GM19025 (cell line): ENCODE results near the gene GLRX.
"Not testable (repeated sequence)": the region's sequence is repeated elsewhere in the genome, so short reads cannot be mapped to it uniquely, and the experiment has no call there.

ENCODE experiments used
- ATAC-seq: cut with Tn5 transposase; IDR thresholded peaks from one replicate; pipeline ENCODE4 v1.9.1; 2021; ENCODE audit warnings: mild to moderate bottlenecking, low read depth, moderate library complexity; ENCODE audit not compliant: unreplicated experiment

The GLRX gene

DNA sequence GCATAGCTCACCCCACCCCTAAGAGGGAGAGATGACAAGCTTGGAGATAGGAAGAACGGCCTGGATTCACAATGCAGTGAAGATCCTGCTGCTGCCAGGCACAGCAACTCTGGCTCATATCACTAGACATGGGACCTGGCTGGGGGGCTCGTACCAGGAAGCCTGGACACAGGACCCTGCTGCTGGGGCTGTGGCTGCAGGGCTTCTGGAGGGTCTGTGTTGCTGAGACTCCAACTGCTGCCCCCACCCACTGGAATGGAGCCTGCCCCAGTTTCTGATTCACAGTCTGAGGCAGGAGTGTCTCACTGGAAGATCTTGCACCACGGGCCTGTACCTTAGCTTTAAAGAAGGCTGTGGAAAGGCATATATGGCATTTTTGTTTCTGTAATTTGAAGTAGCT is 31.0 kb upstream of the GLRX start:
- no peak for ATAC-seq

DNA sequence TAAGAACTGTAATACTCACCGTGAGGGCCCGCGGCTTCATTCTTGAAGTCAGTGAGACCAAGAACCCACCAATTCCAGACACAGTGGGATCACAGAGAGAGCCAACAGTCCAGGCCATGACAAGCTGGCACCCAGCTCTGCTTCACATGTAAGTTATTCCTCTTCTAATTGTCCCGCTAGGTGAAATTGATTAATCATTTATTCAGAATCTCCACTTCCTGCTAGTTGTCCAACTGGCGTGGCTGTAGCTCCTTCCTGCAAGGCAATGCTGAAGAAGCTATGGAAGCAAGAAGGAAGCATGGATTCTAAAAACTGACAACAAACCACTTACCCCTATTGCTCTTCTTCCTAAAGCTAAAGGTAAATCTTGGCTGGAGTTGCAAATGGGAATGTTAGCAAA is 30.0 kb upstream of the GLRX start:
- ATAC-seq = no peak

DNA sequence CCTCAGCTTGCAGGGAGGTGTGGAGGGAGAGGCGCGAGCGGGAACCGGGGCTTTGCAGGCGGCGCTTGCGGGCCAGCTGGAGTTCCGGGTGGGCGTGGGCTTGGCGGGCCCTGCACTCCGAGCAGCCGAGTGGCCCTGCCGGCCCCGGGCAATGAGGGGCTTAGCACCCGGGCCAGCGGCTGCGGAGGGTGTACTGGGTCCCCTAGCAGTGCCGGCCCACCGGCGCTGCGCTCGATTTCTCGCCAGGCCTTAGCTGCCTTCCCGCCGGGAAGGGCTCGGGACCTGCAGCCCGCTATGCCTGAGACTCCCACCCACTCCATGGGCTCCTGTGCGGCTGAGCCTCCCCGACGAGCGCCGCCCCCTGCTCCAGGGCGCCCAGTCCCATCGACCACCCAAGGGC is 28.6 kb upstream of the GLRX start:
- ATAC-seq = not testable (repeated sequence)

DNA sequence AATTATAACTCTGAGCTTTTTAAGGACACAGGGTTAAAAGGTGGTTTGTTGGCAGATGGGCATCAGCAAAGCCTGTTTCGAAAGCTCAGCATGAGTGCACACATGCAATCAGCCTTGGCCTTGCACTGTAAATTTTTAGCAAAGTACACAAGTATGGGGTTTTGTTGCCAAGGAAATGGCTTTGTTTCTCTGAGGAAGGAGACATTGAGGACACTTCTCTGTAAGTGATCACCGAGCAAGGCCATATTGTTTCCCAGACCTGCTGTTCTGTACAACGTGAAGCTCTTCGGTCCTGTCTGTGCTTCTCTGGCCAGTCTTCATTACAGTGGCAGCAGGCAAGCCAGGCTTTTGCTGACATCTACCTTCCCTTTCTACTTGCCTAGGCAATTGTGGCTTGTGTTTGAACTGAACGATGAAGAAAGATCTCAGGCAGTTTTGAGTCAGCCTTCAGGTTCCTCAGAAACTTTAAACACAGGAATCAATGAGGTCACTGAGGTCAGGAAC is 27.9 kb upstream of the GLRX start:
- no peak for ATAC-seq

DNA sequence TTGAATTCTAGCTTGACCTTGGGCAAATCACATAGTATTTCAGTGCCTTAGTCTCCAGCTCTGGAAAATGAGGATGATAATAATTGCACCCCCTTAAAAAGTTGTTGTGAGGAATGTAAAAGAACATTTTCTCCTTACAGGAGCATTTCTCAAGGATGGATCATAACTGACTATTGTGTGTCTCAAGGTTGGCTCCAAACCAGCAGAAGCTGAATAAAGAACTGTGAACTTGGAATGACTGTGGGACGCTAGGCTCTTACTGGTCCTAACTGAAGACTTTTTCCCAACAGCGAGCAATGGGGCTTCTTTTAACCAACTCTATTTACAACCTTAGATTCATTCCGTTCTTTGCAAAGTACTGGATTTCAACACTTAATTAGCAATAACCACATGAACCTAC is 26.2 kb upstream of the GLRX start:
- ATAC-seq = no peak

DNA sequence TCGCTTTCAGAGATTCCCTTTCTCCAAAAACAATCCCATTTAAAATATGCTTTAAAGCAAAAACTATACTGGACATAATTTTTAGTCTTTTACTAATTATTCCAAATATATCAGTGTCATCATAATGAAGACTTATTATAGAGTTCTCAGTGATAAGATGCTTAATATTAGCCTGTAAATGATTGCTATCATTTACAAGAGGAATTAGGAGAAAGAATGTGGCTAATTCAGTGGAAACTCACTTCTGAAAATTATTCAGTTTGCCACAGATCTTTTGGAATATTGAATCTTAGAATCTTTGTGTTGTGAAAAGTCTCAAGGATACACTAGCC is 24.7 kb upstream of the GLRX start:
- ATAC-seq = no peak

DNA sequence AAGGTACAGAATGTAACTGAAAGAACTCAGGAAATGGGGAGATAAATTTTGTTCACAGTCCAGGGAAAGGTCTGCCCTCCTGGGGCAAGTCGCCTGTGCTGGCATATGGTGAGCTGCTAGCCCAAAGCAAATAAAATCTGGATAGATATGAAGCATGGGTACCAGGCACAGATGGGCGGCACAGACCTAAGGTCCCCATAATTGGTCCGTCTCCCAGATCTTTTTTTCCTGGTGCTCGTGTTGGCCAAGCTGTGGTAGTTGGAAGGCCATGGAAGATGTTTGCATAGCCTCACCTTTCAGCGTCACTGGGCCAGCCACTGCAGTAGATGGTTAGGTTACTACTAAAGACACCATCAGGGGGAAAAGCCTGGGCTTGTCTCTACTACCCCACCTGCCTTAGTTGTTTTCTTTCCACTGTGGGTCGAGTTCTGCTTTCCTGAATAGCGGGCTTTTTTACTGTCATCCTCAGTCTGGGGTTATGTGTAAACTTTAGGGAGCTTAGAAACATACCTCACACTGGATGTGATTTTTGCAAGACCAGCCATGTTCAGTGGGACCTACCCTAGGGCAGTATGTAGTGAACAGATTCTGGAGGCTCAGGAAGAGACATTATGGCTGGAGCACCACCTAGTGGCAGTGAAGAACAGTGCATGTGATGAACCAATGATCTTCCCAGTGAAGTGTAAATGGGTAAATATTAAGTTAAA is 24.2 kb upstream of the GLRX start:
- peak; percentile 53 for ATAC-seq

DNA sequence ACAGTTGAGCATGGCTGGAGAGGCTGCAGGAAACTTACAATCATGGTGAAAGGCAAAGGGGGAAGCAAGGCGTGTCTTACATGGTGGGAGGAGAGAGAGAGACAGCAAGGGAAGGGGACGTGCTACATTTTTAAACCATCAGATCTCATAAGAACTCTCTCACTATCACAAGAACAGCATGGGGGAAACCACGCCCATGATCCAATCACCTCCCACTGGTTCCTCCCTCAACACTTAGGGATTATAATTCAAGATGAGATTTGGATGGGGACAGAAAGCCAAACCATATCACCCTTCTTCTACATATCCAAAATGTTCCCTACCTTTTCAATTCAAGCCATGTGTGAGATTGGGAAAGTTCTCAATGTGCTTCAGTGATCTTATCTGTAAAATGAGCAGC is 22.9 kb upstream of the GLRX start:
- ATAC-seq = no peak

DNA sequence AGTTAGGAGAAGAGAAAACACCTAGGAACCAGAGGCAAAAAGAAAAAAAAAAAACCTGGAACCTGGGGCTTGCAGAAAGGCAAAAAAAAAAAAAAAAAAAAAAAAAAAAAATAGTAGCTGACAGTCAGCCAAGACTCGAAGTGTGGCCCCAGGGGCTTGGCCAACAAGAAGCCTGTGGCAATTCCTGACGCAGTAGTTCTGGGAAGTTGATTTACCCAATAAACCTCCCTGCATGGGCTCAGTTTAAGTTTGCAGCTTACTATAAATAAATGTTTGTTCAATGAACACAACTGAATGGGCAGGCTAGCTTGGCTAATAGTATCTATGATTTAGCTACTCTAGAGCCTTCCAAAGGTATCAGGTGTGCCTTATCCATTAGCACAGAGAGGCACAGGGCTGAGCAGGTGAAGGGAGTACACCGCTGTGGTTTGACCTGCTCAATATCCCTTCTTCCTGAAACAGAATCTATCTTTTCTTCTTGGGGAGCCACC is 21.3 kb upstream of the GLRX start:
- no peak for ATAC-seq

DNA sequence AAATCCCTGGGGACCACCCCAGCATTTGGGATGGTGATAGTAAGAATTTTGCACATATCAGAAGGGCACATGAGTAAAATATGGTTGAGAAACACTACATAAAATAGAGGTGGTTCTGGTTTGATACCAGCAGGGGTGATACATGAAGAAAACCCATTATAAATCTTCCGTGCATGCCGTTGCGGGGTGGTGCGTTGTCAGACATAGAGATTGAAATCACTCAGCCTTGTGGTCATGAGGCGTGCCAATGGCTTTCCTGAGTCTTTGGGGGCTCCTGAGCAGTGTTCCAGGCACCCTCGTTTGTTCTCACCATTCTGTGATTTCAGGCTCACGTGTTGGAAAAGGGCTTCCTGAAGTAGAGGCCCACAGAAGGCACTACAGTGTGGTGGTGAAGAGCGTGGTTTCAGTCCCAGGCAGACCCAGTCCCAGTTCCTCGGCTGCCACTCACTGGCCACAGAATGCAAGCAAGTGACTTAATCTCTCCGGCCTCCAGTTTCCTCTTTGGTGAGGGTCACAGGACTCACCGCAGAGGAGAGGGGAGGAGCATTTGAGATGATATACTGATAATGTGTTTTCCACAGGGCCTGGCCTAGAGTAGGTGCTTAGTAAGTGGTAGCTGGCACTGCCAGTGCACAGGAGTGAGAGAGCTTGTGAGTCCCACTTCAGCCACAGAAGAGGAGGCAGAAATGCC is 20.5 kb upstream of the GLRX start:
- peak; percentile 93 for ATAC-seq

DNA sequence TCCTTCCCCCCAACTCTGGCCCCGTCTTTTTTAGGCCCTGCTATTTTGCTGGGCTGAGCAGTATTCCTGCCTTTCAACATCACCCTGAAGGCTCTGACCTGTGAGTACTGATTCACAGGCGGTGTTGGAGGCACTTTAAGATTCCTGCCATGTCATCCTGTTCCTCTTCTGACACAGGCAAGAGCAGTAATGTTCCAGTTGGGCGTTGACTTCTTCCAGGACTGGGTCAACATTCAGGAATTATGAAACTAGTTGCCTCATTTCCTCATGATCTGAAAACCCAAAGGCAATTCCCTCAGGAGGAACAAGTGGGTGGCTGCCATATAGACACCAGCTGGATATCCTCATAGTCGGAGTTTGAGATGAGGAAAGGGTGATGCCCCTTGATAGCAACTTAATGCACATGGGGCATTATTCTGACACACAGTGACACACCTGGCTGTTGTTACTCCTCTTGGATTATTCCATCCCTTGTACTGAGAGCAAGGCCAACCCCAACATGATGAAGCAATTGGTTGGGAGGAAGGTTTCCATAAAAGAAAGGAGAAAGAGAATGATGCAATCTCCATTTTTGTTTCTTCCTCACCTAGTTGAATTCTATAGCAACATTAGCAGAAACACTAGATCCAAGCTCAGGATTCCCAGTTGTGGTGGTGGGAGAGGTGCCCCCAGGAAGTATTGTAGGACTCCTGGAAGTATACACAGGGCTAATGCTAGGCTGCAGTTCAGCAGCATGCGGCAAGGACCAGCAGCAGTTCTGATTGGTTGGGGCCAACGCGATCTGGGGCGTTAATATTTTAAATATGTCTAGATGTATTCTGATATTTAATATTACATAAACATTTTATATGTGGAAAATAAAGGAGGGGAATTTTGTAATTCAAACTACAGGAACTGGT is 19.6 kb upstream of the GLRX start:
- no peak for ATAC-seq

DNA sequence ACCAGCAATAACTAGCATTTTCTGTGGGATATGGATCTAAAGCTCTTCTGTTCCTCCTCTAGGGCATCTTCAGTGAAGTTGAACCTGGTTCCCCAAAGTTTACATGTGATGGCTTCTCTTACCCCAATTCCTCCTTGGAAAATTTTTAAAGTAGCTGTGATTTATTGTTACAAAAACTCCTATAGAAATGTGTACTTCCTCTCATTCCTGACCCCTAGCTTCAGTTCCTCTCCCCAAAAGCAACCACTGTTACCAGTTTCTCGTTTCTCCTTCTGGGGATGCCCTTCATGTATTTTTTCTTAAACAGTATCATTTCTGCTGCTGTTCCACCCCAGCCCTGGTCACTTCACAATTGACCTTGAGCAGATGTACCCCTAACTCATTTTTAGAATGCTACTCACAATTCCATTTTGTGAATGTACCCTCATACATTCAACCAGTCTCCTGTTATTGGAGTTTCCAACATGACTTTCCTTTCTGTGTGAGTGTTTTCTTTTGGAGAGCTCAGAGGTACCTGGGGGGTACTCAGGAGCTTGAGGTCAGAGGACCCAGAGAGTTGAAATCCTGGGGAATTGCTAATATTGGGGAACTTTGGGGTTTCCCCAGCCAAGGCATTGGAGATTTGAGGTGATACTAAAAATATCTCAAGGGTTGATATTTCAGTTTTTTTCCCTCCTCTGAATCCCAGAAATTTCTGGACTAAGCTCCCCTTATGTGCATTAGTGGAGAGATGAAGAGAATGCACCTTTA is 18.6 kb upstream of the GLRX start:
- no peak for ATAC-seq

DNA sequence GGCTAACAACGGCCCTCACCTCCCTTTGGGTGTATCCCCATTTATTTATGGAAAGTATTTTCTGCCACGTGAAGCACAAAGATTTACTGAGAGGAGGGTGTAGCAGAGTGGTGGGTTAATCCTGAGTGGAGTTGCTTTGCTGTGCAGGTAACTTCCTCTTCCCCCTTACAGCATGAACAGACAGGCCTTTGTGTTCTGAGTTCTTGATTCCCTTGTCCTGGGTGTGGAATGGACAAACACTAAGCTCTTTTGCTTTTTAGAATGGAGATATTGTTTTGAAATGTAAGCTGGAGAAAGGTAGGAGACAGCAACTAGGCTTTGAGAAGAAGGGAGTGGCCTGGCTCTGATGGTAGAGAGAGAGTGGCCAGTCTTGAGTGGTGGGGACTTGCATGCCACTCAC is 17.1 kb upstream of the GLRX start:
- no peak for ATAC-seq

DNA sequence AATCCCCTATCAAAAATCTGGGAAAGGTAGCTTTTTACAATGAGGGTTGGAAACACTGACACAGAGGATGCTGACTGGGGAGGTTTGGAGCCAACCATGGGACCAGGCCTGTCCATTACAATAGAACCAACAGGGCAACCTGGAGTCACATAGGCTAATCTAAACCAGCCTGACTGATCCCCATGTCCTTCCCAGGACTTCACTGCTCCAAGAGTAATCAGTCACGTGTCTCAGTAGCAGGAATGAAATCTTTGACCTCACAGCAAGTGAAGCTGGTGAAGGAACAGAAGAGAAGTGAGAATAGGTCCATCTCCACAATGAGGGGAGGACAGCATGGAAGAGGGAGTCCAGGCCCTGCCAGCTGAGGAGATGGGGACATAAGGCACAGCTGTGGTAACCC is 16.0 kb upstream of the GLRX start:
- ATAC-seq = no peak

DNA sequence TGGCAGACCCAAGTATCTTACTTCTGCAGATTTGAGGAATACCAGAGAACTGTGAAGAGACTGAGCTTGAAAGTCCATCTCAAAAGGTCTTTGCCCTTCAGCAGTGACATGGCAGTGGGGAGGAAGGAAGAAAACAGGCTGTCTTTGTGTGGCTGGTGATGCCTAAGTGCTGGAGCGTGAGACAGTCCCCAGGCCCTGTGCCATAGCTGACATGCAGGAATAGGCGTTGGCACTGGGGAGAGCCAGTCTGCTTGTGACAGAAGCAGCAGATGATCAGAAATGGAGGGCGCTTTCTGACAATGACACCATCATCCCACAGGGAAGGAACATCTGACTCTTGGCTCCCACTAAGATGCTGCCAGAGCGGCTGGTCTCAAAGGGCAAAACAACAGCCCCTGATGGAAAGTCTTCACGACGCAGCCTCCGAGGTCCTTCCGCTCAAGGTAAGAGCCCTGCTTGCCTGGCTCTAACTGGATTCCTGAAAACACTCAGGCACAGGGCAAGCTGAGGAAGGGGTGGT is 15.5 kb upstream of the GLRX start:
- no peak for ATAC-seq

DNA sequence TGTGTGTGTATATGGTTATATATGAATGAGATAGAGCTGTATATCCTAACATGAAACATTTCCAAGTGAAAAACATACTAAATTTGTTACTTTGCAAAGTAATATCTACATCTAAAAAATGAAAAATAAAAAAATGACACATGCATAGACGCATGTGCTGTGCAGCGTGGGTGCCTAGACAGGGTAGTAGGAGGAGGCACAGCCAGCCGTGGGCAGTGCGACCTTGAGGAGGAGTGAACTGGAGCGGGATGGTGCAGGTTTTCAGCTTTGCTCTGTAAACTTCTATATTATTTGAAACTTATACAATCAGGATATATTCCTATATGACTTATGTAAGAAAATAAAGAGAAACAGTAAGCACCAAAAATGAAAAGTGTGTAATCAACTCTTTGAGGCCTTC is 15.0 kb upstream of the GLRX start:
- ATAC-seq = no peak

DNA sequence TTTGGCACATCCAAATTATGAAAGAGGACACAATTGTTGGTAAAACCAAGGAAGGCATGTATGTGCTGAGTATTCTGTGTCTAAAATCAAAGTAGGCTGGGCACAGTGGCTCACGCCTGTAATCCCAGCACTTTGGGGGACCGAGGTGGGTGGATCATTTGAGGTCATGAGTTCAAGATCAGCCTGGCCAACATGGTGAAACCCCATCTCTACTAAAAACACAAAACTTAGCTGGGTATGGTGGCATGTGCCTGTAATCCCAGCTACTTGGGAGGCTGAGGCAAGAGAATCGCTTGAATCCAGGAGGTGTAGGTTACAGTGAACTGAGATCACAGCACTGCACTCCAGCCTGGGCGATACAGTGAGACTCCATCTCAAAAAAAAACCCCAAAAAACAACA is 14.4 kb upstream of the GLRX start:
- not testable (repeated sequence) for ATAC-seq

DNA sequence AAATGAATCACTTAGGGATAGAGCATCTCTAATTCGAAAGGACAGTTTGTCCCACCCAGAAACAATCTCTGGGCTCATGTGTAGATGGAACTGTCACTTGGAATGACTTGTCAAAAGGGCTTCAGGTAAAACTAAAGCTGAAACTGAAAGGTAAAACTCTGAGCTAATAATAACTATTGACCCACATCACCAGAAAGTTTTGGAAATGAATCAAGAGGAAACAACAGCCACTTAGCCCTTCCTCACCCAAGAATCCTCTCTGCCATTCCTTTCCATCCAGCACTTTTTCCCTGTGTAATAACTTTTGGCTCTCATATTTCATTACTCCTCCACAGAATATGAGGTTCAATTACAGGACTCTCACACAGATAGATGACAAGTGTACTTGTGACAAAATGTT is 14.0 kb upstream of the GLRX start:
- no peak for ATAC-seq

DNA sequence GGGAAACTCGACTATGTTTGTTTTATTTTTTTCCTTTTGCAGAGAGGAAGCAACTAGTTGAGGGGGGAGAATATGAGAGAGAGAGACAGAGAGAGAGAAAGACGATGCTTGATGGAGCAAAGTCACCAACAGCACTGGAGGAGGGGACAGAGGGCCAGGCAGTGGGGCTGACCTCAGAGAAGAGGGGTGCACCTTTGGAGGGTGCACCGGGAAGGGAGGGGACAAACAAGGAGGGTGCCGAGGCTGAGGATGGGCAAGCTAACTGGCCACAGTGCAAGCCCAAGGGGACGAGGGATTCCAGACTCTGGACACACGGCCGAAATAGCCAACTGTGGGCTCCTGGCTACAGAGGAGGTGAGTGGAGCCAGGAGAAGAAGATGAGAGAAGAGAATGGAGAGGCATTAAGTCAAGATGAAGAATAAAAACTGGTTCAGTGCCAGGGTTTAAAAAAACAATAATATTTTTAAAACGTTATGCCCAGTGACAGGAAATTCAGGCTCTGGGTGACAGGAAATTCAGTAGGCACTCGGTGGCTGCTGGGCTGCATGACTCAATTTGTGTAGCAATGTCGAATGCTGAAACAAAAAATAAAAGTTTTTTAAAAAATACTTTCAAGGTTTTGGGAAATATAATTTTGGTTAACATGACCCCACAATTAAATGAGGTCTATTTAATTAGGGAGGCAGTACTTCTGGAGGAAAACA is 13.3 kb upstream of the GLRX start:
- ATAC-seq = no peak

DNA sequence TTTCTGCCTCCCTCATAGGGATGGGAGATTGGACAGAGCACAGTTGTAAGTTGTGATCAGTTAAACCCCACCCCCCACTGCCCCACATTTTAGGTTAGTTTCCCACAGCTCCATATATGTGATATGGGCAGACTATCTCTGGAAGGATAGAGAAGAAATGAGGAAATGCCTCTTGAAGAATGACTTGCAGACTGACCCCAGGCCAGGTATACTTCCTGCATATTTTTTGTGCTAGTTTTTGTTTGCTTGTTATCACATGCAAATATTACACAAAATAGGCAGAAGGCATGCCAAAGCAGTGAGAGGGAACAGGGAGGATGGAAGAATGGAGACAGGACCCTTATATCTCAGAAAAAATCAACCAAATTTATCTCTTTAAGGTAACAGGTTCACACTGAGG is 10.1 kb upstream of the GLRX start:
- no peak for ATAC-seq
